Naive B cell (primary cell): ENCODE measurements around the gene SLCO4A1. TPM values are rescaled to one million over a fixed set of nuclear protein-coding genes. Genes with fewer than 3 reads are reported as not detected.
"Not testable (repeated sequence)": the region's sequence is repeated elsewhere in the genome, so short reads cannot be mapped to it uniquely, and the experiment has no call there.

Experiments used
- ATAC-seq, 2 donors: fragments of 150-1000 bp; cut with Tn5 transposase; 2 replicates each; pipeline ENCODE4 v1.10.0; 2021; ENCODE audit warnings: low read depth in 2 of 2, mild to moderate bottlenecking in 2 of 2, moderate library complexity in 2 of 2
- DNase-seq: peaks from one replicate; pipeline ENCODE4 v3.0.0; 2022
- H3K27ac Mint-ChIP-seq, 6 donors: one replicate each; pipeline ENCODE4 v1.8.0; 2020 to 2022; ENCODE audit warnings: mild to moderate bottlenecking in 6 of 6, mixed read lengths in 6 of 6, moderate library complexity in 5 of 6, inconsistent platforms in 2 of 6
- H3K27me3 Mint-ChIP-seq, 3 donors: one replicate each; pipeline ENCODE4 v1.8.0; 2021 to 2022; ENCODE audit warnings: mixed read lengths in 3 of 3, mild to moderate bottlenecking in 1 of 3
- H3K36me3 Mint-ChIP-seq, 2 donors: one replicate each; pipeline ENCODE4 v1.8.0; 2020 to 2022; ENCODE audit warnings: mixed read lengths in 2 of 2, inconsistent platforms in 1 of 2, mild to moderate bottlenecking in 1 of 2
- H3K4me1 Mint-ChIP-seq, 3 donors: one replicate each; pipeline ENCODE4 v1.8.0; 2020 to 2022; ENCODE audit warnings: mixed read lengths in 3 of 3, inconsistent platforms in 1 of 3, mild to moderate bottlenecking in 1 of 3, moderate library complexity in 1 of 3
- H3K4me3 Mint-ChIP-seq, 8 donors: one replicate each; pipeline ENCODE4 v1.8.0; 2020 to 2022; ENCODE audit warnings: mild to moderate bottlenecking in 8 of 8, mixed read lengths in 8 of 8, moderate library complexity in 8 of 8, inconsistent platforms in 2 of 8
- H3K9me3 Mint-ChIP-seq, 7 donors: one replicate each; pipeline ENCODE4 v1.8.0; 2020 to 2022; ENCODE audit warnings: mixed read lengths in 7 of 7, mild to moderate bottlenecking in 5 of 7, inconsistent platforms in 2 of 7, moderate library complexity in 1 of 7
- polyA plus RNA-seq, 6 donors: library from polyadenylated mRNA; unstranded; fragments of 300-500 nt; fragmentation: Illumina TruSeq; gene quantifications; one replicate each; pipeline ENCODE4 v1.2.3, GENCODE V29; 2021; ENCODE audit warnings: low read depth in 6 of 6

The SLCO4A1 gene
- polyA plus RNA-seq, 6 donors from 2014 or later: 0.29 to 4.6 (median 0.91) TPM

DNA sequence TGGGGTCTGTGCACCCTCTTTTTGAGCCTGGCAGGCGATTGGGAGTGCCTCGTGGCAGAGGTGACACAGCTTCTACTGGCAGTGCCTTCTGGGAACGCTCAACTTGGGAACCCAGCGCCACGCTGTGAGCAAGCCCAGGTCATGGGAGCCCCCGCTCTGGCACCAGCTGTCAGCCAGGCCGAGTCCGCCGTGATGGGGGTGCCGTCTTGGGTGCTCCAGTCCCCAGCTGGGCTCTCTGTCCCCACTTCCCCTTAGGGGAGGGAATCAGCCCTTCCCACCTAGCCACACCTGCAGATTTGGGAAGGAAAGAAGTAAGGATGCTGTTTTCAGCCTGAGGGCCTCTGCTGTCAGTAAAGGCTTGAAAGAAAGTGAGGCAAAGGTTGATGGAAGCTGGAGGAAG, 35.4 kb downstream of the SLCO4A1 start:
- H3K36me3 Mint-ChIP-seq: peaks cover 5 to 8% of the 10 kb centered on the region in 2 donors
- no peak for ATAC-seq
- no peak overlapping the region for H3K27ac Mint-ChIP-seq
- peaks cover 0 to 8% (median 5%) of the 10 kb centered on the region in 3 donors for H3K4me1 Mint-ChIP-seq
- no peak overlapping the region for H3K4me3 Mint-ChIP-seq
- peaks cover 0 to 19% (median 5%) of the 10 kb centered on the region in 3 donors for H3K27me3 Mint-ChIP-seq
- H3K9me3 Mint-ChIP-seq: peaks cover 0 to 7% (median 0%) of the 10 kb centered on the region in 7 donors
- DNase-seq: no peak

DNA sequence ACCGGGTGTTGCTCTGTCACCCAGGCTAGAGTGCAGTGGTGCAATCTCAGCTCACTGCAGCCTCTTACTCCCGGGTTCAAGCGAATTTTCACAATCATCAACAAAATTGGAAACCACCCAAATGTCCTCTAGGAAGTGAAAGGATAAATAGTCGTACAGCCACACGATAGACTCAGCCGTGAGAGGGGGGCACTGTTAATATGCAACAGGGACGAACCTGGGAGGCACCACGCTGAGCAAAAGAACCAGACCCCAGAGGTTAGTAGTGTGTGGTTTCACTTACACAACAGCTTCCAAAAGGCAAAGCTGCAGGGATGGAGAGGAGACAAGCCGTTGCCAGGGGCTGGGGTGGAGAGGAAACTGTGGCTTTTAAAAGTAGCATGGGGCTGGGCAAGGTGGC, 36.2 kb downstream of the SLCO4A1 start:
- Mint-ChIP-seq H3K4me1 (peaks cover 0 to 8% (median 5%) of the 10 kb centered on the region in 3 donors), H3K9me3 (peaks cover 0 to 7% (median 0%) of the 10 kb centered on the region in 7 donors), H3K27ac (no peak overlapping the region), H3K4me3 (no peak overlapping the region), H3K36me3 (peaks cover 5 to 8% of the 10 kb centered on the region in 2 donors), H3K27me3 (peaks cover 0 to 19% (median 5%) of the 10 kb centered on the region in 3 donors)
- DNase-seq (no peak), ATAC-seq (no peak)

DNA sequence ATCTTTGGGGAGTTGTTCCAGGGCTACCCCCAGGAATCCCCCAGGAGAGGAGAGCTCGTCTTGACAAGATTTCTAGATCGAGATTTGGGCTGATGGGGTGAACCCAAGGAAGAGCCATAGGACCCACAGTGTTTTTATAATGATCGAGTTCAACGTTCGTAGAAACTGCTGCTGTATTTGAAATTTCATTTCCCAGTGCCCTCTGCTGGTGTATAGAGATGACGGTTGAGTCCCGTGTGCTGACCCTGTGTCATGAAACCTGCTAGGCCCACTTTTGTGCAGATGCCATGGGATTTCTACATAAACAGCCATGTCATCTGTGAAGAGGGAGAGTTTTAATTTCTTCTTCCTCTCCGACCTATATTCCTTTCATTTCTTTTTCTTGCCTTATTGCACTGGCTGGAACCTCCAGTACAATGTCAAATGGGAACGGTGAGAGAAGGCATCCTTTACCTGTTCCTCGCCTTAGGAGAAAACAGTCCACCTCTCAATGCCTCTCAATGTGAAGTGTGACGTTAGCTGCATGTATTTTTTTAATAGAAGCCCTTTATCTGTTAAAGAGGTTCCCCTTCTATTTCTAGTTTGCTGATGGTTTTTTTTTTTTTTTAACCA, 37.8 kb downstream of the SLCO4A1 start:
- ATAC-seq (no peak), DNase-seq (no peak)
- Mint-ChIP-seq H3K4me1 (peaks cover 0 to 5% (median 4%) of the 10 kb centered on the region in 3 donors), H3K27ac (no peak overlapping the region), H3K4me3 (no peak overlapping the region), H3K36me3 (peaks cover 5 to 8% of the 10 kb centered on the region in 2 donors), H3K27me3 (peaks cover 0 to 13% (median 0%) of the 10 kb centered on the region in 3 donors), H3K9me3 (peaks cover 0 to 7% (median 0%) of the 10 kb centered on the region in 7 donors)

DNA sequence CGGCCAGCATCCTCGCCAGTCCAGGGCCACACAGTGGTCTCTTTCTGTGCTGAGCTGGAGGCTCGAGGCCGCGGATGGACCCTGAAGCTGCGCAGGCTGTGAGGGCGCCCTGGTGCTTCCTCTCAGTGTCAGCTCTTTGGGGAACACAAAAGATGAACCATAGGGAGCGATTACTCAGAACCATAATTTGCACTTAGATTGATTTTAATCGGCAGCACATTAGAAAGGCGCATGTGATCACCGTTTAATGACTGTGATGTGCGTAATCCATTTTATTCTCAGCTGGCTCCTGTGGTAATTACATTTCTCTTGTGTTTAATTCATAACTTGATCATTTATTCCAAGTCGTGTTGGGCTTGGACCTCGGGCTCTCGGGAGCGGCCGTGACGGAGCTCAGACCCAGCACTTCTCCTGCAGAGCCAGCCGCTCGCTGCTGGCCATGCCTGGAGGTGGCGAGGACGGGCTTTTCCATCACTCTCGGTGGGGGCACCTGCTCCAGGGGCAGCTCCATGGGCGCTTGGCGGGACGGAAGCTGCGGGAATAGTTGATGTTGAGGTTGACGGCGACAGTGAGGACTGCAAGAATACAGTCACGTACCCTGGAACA, 40.7 kb downstream of the SLCO4A1 start:
- no peak overlapping the region for H3K4me3 Mint-ChIP-seq
- ATAC-seq: no peak
- H3K9me3 Mint-ChIP-seq: peaks cover 0 to 7% (median 0%) of the 10 kb centered on the region in 7 donors
- H3K36me3 Mint-ChIP-seq: peaks cover 5 to 8% of the 10 kb centered on the region in 2 donors
- H3K4me1 Mint-ChIP-seq: peaks cover 11 to 19% (median 12%) of the 10 kb centered on the region in 3 donors
- no peak for DNase-seq
- peaks cover 11 to 39% (median 17%) of the 10 kb centered on the region in 3 donors for H3K27me3 Mint-ChIP-seq
- no peak overlapping the region for H3K27ac Mint-ChIP-seq

DNA sequence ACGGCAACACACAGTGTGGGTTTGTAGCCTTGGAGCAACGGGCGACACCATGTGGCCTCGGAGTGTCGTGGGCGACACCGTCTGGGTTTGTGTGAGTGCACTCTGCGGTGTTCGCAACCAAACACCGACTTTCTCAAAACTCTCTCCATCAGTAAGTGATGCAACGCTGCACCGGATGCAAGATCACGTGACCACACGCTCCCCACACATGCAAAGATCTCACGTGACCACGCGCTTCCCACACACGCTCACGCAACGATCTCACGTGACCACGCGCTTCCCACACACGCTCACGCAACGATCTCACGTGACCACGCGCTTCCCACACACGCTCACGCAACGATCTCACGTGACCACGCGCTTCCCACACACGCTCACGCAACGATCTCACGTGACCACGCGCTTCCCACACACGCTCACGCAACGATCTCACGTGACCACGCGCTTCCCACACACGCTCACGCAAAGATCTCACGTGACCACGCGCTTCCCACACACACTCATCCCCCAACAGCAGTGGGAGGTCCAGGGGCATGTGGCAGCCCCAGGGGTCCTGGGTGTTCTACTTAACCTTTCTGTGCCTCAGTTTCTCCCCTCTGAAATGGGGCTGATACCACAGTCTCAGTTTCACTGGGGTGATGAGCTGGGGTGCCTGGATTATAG, 41.5 kb downstream of the SLCO4A1 start:
- not testable (repeated sequence) for H3K4me3 Mint-ChIP-seq, ATAC-seq, H3K9me3 Mint-ChIP-seq, DNase-seq, H3K36me3 Mint-ChIP-seq, H3K27ac Mint-ChIP-seq
- Mint-ChIP-seq H3K4me1 (peaks cover 8 to 14% (median 12%) of the 10 kb centered on the region in 3 donors), H3K27me3 (peaks cover 11 to 42% (median 19%) of the 10 kb centered on the region in 3 donors)

DNA sequence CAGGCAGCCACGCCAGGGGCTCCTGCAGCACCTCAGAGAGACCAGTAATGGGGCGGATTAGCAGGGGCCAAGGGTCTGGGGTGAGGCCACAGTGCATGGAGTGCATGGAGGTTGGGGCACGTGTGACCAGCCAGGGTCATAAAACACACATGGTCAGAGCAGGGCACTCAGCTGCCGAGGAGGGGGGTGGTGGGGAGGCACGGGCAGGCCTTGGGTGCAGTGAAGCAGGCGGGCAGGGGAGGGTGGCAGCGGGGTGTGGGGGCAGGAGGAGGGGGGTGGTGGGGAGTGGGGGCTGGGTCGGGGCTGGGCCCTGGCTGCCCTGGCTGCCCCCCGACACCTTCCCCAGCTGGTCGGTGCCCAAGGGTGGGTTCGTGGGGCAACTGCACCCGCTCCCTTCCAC, 42.7 kb downstream of the SLCO4A1 start:
- Mint-ChIP-seq H3K27me3 (peaks cover 11 to 44% (median 23%) of the 10 kb centered on the region in 3 donors), H3K4me3 (peak overlapping the region in 1 of 8 donors; percentile 16), H3K9me3 (peaks cover 0 to 5% (median 0%) of the 10 kb centered on the region in 7 donors), H3K4me1 (peaks cover 7 to 14% (median 12%) of the 10 kb centered on the region in 3 donors), H3K36me3 (peaks cover 0 to 3% of the 10 kb centered on the region in 2 donors), H3K27ac (no peak overlapping the region)
- no peak for ATAC-seq
- no peak for DNase-seq

DNA sequence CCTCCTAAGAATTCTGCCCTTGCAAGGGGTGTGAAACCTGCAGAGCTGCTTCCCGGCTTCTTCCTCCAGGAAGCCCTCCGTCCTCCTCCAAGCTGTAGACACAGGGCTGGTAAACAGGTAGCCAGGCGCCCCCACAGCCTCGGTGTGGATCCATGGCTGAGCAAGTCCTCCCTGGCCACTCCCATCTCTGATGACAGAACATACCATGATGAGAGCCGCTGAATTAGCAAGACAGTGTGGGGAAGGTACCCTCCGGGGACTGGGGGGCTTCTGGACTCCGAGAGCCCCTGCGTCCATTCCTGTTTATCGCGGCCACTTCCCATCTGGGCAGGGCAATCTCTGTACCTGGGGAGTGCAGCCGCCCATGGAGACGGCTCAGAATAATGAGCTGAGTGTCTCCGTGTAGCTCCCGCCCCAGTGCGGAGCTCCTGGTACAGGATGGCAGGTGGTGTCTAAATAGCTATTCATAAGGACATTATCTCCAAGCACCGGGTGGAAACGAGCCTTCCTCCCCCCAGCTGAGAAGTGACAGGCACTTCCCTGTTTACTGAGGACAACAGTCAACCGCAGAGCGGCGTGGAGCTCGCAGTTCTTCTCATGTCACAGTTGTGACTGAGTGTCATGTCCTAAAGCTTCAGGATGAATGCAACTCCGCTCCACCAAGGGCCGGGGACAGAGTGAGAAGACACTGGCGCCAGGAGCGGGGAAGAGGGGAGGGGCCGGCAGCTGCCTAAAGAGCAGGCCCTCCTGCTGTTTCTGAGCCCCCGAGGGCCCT, 43.7 kb downstream of the SLCO4A1 start:
- ATAC-seq (peak; percentile 58 to 75), DNase-seq (no peak)
- H3K4me3 Mint-ChIP-seq: peak overlapping the region in 5 of 8 donors; percentile 14 to 61 (median 33)
- H3K4me1 Mint-ChIP-seq: peaks cover 7 to 14% (median 12%) of the 10 kb centered on the region in 3 donors
- H3K27me3 Mint-ChIP-seq: peaks cover 11 to 47% (median 27%) of the 10 kb centered on the region in 3 donors
- H3K27ac Mint-ChIP-seq: peak overlapping the region in 2 of 6 donors; percentile 16 to 75
- no peaks in the 10 kb centered on the region for H3K9me3 Mint-ChIP-seq
- H3K36me3 Mint-ChIP-seq: no peaks in the 10 kb centered on the region

DNA sequence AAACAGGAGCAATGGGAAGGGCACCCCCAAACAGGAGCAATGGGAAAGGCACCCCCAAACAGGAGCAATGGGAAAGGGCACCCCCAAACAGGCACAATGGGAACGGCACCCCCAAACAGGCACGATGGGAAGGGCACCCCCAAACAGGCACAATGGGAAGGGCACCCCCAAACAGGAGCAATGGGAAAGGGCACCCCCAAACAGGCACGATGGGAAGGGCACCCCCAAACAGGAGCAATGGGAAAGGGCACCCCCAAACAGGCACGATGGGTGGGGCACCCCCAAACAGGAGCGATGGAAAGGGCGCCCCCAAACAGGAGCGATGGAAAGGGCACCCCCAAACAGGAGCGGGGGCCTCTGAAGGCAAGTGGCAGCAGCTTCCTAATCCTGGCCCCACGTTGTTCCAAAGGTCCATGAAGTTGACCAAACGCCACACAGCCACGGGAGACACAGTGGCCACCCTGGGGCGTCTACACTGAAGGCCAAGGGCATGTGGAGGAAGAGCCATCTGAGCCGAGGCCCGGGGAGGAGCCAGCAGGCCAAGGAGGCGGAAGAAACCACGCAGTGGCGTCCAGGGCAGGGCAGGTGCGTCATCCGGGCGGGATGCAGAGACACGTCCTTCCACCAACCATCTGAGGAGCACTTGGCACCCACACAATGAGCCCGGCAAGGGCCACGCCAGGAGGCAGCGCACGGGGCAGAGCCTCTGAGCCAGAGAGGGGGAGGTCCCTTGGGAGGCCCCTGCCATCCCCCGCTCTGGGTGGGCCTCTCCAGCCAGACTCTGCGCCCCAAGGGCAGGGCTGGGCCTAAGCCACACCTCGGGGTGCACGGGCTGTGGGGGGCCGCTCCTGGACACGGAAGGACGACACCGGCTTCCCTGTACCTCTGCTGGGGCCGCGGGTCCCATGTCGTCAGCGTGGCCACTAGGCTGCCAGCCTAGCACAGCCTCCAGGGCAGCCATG, 44.8 kb downstream of the SLCO4A1 start:
- Mint-ChIP-seq H3K4me3 (no peak overlapping the region), H3K27me3 (peaks cover 15 to 47% (median 27%) of the 10 kb centered on the region in 3 donors), H3K36me3 (no peaks in the 10 kb centered on the region), H3K9me3 (no peaks in the 10 kb centered on the region), H3K4me1 (peaks cover 7 to 14% (median 12%) of the 10 kb centered on the region in 3 donors), H3K27ac (peak overlapping the region in 1 of 6 donors; percentile 49)
- DNase-seq (no peak), ATAC-seq (no peak)

DNA sequence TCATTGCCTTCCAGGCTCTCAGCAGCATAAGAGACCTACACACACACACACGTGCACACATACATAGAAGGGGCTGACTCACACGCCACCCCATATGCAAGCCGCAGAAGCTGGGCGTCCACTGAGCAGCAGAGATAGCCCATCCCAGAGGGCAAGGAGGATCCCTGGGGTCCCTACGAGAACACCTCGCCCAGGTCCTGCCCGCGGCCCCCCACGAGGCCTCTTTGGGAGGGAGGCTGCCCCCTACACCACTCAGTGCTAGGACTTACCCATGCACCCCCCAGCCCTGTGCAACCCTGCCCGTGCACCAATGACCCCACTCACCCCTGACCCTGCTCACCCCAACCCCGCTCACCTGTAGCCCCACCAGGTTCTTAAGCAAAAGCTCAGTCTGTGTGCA, 45.8 kb downstream of the SLCO4A1 start:
- no peaks in the 10 kb centered on the region for H3K9me3 Mint-ChIP-seq
- ATAC-seq (no peak), DNase-seq (no peak)
- peak overlapping the region in 1 of 8 donors; percentile 15 for H3K4me3 Mint-ChIP-seq
- peaks cover 15 to 45% (median 34%) of the 10 kb centered on the region in 3 donors for H3K27me3 Mint-ChIP-seq
- H3K4me1 Mint-ChIP-seq: peaks cover 7 to 14% (median 12%) of the 10 kb centered on the region in 3 donors
- no peaks in the 10 kb centered on the region for H3K36me3 Mint-ChIP-seq
- peak overlapping the region in 1 of 6 donors; percentile 68 for H3K27ac Mint-ChIP-seq

DNA sequence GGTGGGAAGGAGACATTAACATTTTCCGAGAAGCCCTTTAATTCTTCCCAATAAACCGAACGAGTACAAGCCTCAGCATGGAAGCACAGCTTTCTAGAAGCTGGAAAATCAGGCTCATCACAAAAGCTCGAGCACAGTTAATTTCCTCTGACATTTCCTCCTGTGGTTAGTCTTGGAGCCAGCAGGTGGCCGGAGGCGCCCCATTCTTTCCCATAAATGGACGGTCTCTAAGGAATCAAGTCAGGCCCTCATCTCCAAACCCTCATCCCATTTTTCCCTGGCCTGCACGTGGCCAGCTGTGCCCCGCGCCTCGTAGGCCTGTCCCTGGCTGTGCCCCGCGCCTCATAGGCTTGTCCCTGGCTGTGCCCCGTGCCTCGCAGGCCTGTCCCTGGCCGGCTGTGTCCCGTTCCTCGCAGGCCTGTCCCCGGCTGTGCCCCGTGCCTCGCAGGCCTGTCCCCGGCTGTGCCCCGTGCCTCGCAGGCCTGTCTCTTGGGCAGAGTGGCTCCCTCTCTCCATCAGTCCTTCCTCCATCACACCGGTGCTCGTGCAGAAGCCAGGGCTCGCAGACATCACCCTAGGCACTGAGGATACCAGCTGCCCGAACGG, 46.7 kb downstream of the SLCO4A1 start:
- peak overlapping the region in 1 of 6 donors; percentile 78 for H3K27ac Mint-ChIP-seq

DNA sequence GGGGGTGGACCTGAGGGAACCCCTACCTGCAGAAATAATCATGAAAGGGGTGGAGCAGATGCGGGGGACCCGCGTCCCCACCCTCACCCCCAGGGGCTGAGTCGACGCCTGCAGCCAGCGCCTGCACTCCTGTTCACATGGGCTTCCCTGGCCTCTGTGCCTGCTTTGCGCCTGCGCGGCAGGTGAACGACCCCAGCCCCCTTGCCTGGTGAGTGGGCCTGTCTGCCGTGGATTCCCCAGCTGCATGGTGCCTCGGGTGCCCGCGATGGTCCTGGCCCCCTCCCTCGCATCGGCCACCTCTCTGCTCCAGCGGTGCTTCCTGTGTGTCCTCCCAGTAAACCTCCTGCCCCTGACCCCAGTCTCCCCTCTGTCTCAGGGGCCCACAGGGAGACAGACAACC, 47.6 kb downstream of the SLCO4A1 start:
- Mint-ChIP-seq H3K36me3 (no peaks in the 10 kb centered on the region), H3K27ac (no peak overlapping the region), H3K4me3 (no peak overlapping the region), H3K27me3 (peaks cover 15 to 54% (median 34%) of the 10 kb centered on the region in 3 donors), H3K4me1 (peaks cover 7 to 14% (median 12%) of the 10 kb centered on the region in 3 donors), H3K9me3 (no peaks in the 10 kb centered on the region)
- ATAC-seq (no peak), DNase-seq (no peak)

More for the DNA sequence above, 46.7 kb downstream of the SLCO4A1 start:
- no peak for ATAC-seq
- peaks cover 7 to 14% (median 12%) of the 10 kb centered on the region in 3 donors for H3K4me1 Mint-ChIP-seq
- H3K27me3 Mint-ChIP-seq: peaks cover 15 to 52% (median 34%) of the 10 kb centered on the region in 3 donors
- no peaks in the 10 kb centered on the region for H3K9me3 Mint-ChIP-seq
- no peaks in the 10 kb centered on the region for H3K36me3 Mint-ChIP-seq
- H3K4me3 Mint-ChIP-seq: no peak overlapping the region
- no peak for DNase-seq
